ENCODE results near the gene KLHDC8A. TPM values are rescaled to one million over a fixed set of nuclear protein-coding genes. Genes with fewer than 3 reads are reported as not detected.

KLHDC8A gene
- total and polyA plus RNA-seq, 2 of the 13 experiments (the other 11 are each of a cell fraction or from before 2014, with no cell fraction given), result not detected

GRCh38 chr1:205296154-205296553 lies 60.6 kb downstream of the KLHDC8A start:
- CTCF ChIA-PET (ENCODE audit: low intra/inter-chr PET ratio, low total read pairs), result no interaction called here
- POLR2A ChIA-PET, result interaction anchor here (1.2 to 3.4 kb wide), 4 partner anchors 17 to 29 kb away, joined by 3 to 14 read pairs (median 8); partner anchors contain the start of gene NUAK2
- Histone ChIP-seq H3K4me1 (ENCODE audit: insufficient read depth, low read length) (peaks cover 91% of the 10 kb centered on the region), H2AFZ (ENCODE audit: low read length) (no peak overlapping the region), H3K4me3 (replicated peaks in 1 of 3; ENCODE audit: insufficient read depth in 1 of 3, low read depth in 2 of 3, low read length in 3 of 3) (no peak overlapping the region), H3K4me2 (ENCODE audit: low read depth, low read length) (no peak overlapping the region), H3K27me3 (ENCODE audit: control insufficient read depth in 1 of 2, insufficient read depth in 2 of 2, low read length in 2 of 2) (no peaks in the 10 kb centered on the region), H3K9me3 (ENCODE audit: low read length) (no peaks in the 10 kb centered on the region), H3K27ac (ENCODE audit: extremely low read length, insufficient read depth, low read length) (no peak overlapping the region), H3K9ac (ENCODE audit: insufficient read depth, low read depth, low read length) (no peak overlapping the region), H3K36me3 (replicated peaks in 1 of 2; ENCODE audit: control insufficient read depth in 1 of 2, insufficient read depth in 2 of 2, low read length in 2 of 2) (no peaks in the 10 kb centered on the region), H4K20me1 (ENCODE audit: insufficient read depth, low read length) (no peaks in the 10 kb centered on the region), H3K79me2 (ENCODE audit: insufficient read depth, low read length) (no peaks in the 10 kb centered on the region)
- TF ChIP-seq THYN1 (CRISPR knock-in tag; IDR thresholded peaks at IDR 0.05; ENCODE audit: borderline replicate concordance, low read depth) (no peak), MYNN (CRISPR knock-in tag; IDR thresholded peaks at IDR 0.05; ENCODE audit: low read depth) (no peak), ZNF441 (CRISPR knock-in tag; IDR thresholded peaks at IDR 0.05; ENCODE audit: borderline replicate concordance) (no peak), NFE2L1 (CRISPR knock-in tag; IDR thresholded peaks at IDR 0.05; ENCODE audit: borderline replicate concordance) (no peak), PPARG (CRISPR knock-in tag; conservative IDR thresholded peaks at IDR 0.05) (no peak), ZNF33B (CRISPR knock-in tag; IDR thresholded peaks at IDR 0.05) (no peak), JUN (CRISPR knock-in tag; IDR thresholded peaks at IDR 0.05) (no peak), CCAR2 (optimal IDR thresholded peaks at IDR 0.05; ENCODE audit: low read depth, low read length) (no peak), LCORL (IDR thresholded peaks at IDR 0.05) (no peak), LCORL (CRISPR knock-in tag; IDR thresholded peaks at IDR 0.05) (no peak), HIVEP1 (CRISPR knock-in tag; IDR thresholded peaks at IDR 0.05) (no peak), ZMAT3 (CRISPR knock-in tag; conservative IDR thresholded peaks at IDR 0.05) (no peak), GMEB2 (CRISPR knock-in tag; IDR thresholded peaks at IDR 0.05; ENCODE audit: low read depth) (no peak), BCL6 (CRISPR knock-in tag; IDR thresholded peaks at IDR 0.05) (no peak), ZMYM4 (CRISPR knock-in tag; IDR thresholded peaks at IDR 0.05) (no peak), ZKSCAN8 (CRISPR knock-in tag; IDR thresholded peaks at IDR 0.05; ENCODE audit: borderline replicate concordance) (no peak), GLMP (CRISPR knock-in tag; IDR thresholded peaks at IDR 0.05; ENCODE audit: borderline replicate concordance) (no peak), TP53 (CRISPR knock-in tag; conservative IDR thresholded peaks at IDR 0.05) (no peak)
- 87% methylated on average over 2 of the region's 2 CpGs for WGBS (ENCODE audit: low lambda C conversion rate)
- ATAC-seq, result no peak
- intact Hi-C loops (cut with micrococcal nuclease; ENCODE audit: unreplicated experiment) (no loop called here), in situ Hi-C loops (cut with HindIII; ENCODE audit: extremely low pct_ligation_motif_present, low pct_unique_long_range_greater_than_20kb) (no loop called here)
- BruUV-seq (replicated peaks), result no TSS peak
- no peak for DNase-seq (ENCODE audit: low spot score)
- FAIRE-seq, result no peak

All from HepG2 (cell line).